ENCODE results near the gene DNAH14.
A peak's percentile ranks its signal among the peaks of the same experiment; 100 is the strongest.
"Not testable (repeated sequence)": the region's sequence is repeated elsewhere in the genome, so short reads cannot be mapped to it uniquely, and the experiment has no call there.

Gene DNAH14

GRCh38 chr1:224922404-224923164 is 6.9 kb upstream of the DNAH14 start:
- peak in 1 of 2 experiments; percentile 1 for DNase-seq

DNA sequence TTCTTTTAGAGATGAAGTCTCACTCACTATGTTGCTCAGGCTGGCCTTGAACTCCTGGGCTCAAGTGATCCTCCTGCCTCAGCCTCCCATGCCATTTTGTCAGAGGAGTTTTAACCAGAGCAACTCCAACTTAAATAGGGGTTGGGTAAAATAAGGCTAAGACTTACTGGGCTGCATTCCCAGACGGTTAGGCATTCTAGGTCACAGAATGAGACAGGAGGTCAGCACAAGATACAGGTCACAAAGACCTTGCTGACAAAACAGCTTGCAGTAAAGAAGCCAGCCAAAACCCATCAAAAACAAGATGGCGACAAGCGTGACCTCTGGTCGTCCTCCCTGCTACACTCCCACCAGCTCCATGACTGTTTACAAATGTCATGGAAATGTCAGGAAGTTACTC is 5.7 kb upstream of the DNAH14 start:
- no peak for DNase-seq

DNA sequence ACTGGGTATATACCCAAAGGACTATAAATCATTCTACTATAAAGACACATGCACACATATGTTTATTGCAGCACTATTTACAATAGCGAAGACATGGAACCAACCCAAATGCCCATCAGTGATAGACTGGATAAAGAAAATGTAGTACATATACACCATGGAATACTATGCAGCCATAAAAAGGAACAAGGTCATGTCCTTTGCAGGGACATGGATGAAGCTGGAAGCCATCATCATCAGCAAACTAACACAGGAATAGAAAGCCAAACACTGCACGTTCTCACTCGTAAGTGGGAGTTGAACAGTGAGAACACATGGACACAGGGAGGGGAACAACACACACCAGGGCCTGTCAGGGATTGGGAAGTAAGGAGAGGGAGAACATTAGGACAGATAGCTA is 1.8 kb upstream of the DNAH14 start:
- DNase-seq: not testable (repeated sequence)

DNA sequence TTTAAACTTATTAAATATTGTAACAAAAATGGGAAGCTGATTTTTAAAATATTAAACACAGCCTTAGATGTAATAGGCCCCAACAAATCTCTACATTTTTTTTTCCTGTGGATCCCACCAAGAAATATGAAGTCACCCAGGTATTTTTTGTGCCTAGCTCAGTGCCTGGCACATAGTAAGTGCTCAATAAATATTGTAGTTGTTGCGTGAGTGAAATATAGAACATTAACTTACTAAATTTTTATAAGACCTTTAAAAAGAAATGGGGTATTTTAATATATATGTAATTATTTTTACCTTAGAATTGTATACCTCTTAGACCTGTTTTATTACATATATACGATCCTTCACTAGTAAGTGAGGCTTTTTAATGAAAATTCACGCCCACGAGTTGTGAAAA is 569 bp upstream of the DNAH14 start:
- no peak for DNase-seq

DNA sequence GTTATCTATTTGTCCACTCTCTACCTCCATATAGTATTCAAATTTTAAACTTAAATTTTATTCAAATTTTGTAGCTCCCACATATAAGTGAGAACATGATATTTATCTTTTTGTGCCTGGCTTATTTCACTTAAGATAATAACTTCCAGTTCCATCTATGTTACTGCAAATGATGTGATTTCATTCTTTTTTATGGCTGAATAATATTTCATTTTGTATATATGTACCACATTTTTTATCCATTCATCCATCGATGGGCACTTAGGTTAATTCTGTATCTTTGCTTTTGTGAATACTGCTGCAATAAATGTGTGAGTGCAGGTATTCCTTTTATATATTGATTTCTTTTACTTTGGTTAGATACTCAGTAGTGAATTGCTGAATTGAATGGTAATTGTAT is 2.1 kb downstream of the DNAH14 start:
- no peak for DNase-seq

- DNase-seq: no peak
Observed at GRCh38 chr1:224932607-224933249, 3.3 kb downstream of the DNAH14 start.

- DNase-seq: no peak
Observed at GRCh38 chr1:224933584-224933983, 4.1 kb downstream of the DNAH14 start.

DNA sequence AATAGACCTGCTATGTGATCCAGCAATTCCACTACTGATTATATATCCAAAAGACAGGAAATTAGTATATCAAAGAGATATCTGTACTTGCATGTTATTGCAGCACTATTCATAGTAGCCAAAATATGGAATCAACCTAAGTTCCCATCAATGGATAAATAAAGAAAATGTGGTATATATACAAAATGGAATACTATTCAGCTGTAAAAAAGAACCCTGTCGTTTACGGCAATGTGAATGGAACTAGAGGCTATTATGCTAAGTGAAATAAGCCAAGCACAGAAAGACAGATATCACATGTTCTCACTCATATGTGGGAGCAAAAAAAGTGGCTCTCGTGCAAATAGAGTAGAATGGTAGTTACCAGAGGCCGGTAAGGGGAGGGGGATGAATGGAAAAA is 9.2 kb downstream of the DNAH14 start:
- no peak for DNase-seq

DNA sequence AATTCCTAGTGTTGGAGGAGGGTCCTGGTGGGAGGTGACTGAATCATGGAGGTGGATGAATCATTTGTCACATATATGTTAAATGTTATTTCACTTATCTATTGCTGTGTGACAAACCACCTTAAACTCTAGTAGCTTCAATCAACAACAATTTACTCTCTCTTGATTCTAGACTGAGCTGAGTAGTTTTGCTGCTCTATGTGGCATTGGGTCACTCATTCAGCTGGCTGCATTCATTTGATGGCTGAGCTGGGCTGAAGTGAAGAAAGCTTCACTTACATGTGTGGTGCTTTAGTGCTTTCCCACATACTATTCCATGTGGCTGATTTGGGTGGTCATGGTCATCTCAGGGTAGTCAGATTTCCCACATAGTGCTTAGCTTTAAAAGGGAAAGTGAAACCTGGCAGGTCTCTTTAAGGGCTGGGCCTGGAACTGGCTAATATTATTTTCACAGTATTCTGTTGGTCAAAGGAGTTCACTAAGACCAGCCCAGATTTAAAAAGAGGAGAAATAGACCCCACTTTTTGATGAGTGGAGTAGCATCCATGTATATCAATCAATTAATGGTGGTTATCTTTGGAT is 10.5 kb downstream of the DNAH14 start:
- DNase-seq: no peak

GRCh38 chr1:224940735-224941134 is 11.3 kb downstream of the DNAH14 start:
- not testable (repeated sequence) for DNase-seq

GRCh38 chr1:224945651-224946348 is 16.3 kb downstream of the DNAH14 start:
- DNase-seq: not testable (repeated sequence)

DNA sequence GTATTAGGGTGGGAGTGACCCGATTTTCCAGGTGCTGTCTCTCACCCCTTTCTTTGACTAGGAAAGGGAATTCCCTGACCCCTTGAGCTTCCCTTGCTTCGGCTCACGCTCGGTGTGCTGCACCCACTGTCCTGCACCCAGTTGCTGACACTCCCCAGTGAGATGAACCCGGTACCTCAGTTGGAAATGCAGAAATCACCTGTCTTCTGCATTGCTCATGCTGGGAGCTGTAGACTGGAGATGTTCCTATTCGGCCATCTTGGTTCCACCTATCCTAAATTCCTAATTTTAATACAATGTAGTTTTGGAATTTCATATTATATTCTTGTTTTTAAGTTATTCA is 16.8 kb downstream of the DNAH14 start:
- not testable (repeated sequence) for DNase-seq

DNA sequence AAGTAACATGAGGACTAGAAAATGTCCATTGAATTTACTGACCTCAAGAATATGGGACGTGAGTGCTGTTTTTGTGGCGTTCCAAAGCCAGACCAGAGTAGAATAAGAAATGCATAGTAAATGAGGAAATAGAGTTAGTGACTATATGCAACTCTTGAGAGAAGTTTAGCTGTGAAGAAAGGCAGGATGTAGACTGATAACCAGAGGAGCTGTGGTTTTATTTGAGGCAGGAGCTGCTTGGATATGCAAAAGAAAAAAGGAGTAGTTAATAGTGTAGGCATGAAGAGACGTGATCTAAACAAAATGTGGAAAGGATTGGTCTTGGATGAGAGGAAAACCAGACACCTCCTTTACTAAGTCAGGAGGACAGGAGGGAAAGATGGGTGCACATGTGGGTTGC is 28.2 kb downstream of the DNAH14 start:
- no peak for DNase-seq

DNA sequence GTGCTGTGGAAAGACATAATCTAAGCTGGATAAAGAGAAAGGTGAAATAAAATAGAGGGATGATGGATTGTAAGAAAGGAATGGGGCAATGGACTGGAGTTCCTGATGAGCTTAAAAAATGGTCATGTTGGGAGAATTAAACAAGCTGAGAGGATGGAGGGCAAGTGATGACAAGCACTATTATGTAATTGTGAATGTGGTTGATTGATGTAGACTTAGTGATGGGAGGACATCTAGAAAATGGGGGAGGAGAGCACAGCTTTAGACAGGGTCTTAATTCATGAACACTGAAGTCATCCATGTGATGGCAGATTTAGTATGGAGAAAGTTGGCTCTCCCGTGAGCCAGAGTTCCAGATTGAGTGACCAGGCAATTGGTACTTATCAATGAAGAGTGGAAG is 29.0 kb downstream of the DNAH14 start:
- DNase-seq: no peak

- DNase-seq: no peak
Observed at GRCh38 chr1:224959115-224959514, 29.6 kb downstream of the DNAH14 start.

DNA sequence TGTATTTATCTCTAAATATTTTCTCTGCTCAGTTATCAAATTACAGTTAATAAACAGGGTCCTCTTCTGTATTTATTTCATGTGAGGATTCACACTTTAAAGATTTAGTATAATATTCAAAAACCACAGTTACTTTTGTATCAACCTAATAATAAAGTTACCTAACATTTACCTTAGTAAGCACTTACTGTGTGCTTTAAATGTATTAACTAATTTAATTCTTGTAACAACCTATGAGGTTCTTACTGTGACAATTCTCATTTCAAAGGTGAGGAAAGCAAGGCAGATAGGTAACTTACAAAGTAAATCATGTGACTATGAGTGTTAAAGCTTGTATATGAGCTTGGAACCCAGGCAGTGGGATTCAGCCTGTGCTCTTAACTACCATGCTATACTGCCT is 30.2 kb downstream of the DNAH14 start:
- no peak for DNase-seq

- DNase-seq: no peak
Observed at GRCh38 chr1:224980181-224980580, 50.7 kb downstream of the DNAH14 start.

DNA sequence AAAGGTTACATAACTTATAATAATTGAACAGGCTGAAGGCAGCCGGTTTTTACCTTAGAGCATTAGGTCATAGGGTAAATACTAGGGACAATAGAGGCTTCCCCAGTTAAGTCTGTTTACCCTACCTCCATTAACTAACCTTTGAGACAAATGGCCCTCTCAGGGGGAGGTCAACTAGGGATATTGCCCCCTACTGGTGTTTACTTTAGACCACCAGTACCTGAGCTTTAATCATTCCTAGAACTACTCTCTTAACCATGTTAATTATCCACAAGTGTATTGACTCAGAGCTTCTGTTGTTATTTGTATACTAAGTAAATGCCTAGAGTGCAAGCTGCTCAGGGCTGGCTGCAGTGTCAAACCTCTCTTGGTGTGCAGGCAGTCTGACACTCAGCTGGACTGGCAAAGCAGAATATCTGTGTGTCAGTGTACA is 52.5 kb downstream of the DNAH14 start:
- DNase-seq: not testable (repeated sequence)

DNA sequence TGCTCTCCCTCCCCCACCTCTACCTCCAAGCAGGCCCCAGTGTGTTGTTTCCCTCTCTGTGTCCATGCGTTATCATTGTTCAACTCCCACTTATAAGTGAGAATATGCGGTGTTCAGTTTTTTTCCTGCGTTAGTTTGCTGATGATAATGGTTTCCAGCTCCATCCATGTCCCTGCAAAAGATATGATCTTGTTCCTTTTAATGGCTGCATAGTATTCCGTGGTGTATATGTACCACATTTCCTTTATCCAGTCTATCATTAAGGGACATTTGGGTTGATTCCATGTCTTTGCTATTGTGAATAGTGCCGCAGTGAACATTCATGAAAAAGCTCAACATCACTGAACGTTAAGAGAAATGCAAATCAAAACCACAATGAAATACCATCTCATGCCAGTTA is 58.6 kb downstream of the DNAH14 start:
- no peak for DNase-seq

DNA sequence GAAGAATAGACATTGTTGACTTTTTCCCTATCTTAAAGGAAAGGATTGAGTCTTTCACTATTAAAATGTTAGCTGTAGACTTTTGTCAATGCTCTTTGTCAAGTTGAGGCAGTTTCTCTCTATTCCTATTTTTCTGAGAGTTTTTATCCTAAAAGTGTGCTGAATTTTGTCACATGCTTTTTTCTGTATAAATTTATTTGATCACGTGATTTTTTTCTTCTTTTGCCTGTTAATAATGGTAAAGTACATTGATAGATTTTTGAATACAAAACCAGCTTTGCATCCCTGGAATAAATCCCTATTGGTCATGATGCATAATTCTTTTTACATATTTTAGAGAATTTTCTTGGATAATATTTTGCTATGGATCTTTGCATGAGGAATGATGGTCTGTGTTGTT is 60.1 kb downstream of the DNAH14 start:
- no peak for DNase-seq

GRCh38 chr1:224991550-224991949 is 62.1 kb downstream of the DNAH14 start:
- not testable (repeated sequence) for DNase-seq

DNA sequence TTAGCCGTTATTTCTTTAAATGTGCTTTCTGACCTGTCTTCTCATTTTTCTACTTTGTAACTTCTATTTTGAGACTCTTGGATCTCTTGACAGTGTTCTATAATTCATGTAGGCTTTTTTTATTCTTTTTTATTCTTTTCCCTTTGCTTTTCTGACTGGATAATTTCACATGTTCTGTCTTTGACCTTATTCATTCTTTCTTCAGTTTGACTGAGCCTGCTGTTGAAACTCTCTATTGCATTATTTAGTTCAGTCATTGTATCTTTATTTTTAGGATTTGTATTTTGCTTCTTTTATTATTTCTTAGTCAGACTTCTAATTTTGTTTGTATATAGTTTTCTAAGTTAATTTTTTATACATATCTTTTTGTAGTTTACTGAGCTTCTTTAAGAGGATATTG is 66.1 kb downstream of the DNAH14 start:
- DNase-seq: no peak

DNA sequence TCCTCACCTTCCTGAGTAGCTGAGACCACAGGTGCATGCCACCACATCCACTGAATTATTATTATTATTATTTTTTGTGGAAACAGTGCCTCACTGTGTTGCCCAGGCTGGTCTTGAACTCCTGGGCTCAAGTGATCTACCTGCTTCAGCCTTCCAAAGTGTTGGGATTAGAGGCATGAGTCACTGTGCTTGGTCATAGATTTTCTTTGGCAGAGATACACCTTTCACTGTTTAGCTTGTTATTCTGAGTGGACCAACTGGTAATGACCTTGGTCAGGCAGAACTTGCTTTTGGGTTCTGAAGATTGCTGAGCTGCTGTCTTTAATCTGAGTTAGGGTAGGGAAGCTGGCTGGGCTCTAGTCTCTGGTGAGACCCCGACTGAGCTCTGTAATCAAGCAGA is 66.8 kb downstream of the DNAH14 start:
- DNase-seq: no peak

- no peak for DNase-seq
Observed at GRCh38 chr1:224998185-224998584, 68.7 kb downstream of the DNAH14 start.
